ENCODE results near the gene ACTR8.
A peak's percentile ranks its signal among the peaks of the same experiment; 100 is the strongest.
"Not testable (repeated sequence)": the region's sequence is repeated elsewhere in the genome, so short reads cannot be mapped to it uniquely, and the experiment has no call there.

The ACTR8 gene

GRCh38 chr3:53881691-53882593 lies at the start of gene ACTR8:
Gene ACTR8 (minus strand): TSS chr3:53882152. CDS start chr3:53882101, 51 bp downstream.
- peak; percentile 55 for DNase-seq

- DNase-seq, result not testable (repeated sequence)
These were observed 45.4 kb upstream of the ACTR8 start for GRCh38 chr3:53927208-53927872.

- no peak for DNase-seq
These were observed 39.3 kb upstream of the ACTR8 start for GRCh38 chr3:53921296-53921695.

GRCh38 chr3:53919741-53920140 lies 37.8 kb upstream of the ACTR8 start:
- DNase-seq, result no peak

GRCh38 chr3:53913401-53913800 lies 31.4 kb upstream of the ACTR8 start:
- no peak for DNase-seq

GRCh38 chr3:53902711-53903110 lies 20.8 kb upstream of the ACTR8 start:
- DNase-seq, result no peak

GRCh38 chr3:53902067-53902466 lies 20.1 kb upstream of the ACTR8 start:
- DNase-seq, result no peak

- no peak for DNase-seq
These were observed 18.8 kb upstream of the ACTR8 start for GRCh38 chr3:53900666-53901331.

GRCh38 chr3:53899750-53900149 lies 17.8 kb upstream of the ACTR8 start:
- DNase-seq, result no peak

GRCh38 chr3:53892286-53892637 lies 10.3 kb upstream of the ACTR8 start:
- no peak for DNase-seq

GRCh38 chr3:53891497-53892285 lies 9.7 kb upstream of the ACTR8 start, which contains the start of gene SELENOK:
Gene SELENOK (minus strand): TSS chr3:53891859.
- peak; percentile 99 for DNase-seq

- no peak for DNase-seq
These were observed 8.9 kb upstream of the ACTR8 start for GRCh38 chr3:53890726-53891475.

GRCh38 chr3:53888232-53888631 lies 6.3 kb upstream of the ACTR8 start:
- DNase-seq, result no peak

- no peak for DNase-seq
These were observed 5.5 kb upstream of the ACTR8 start for GRCh38 chr3:53887446-53887845.

GRCh38 chr3:53885239-53885638 lies 3.3 kb upstream of the ACTR8 start:
- no peak for DNase-seq

- no peak for DNase-seq
These were observed 2.7 kb upstream of the ACTR8 start for GRCh38 chr3:53884623-53885022.

- no peak for DNase-seq
These were observed 1.1 kb upstream of the ACTR8 start for GRCh38 chr3:53883008-53883407.

GRCh38 chr3:53880396-53881345 lies 1.3 kb downstream of the ACTR8 start:
- DNase-seq, result no peak

- no peak for DNase-seq
These were observed 16.0 kb downstream of the ACTR8 start for GRCh38 chr3:53865732-53866499.

GRCh38 chr3:53863145-53863544 lies 18.8 kb downstream of the ACTR8 start:
- no peak for DNase-seq
